H4 (cell line): ENCODE results near the gene PLCB2. TPM values are rescaled to one million over a fixed set of nuclear protein-coding genes. Genes with fewer than 3 reads are reported as not detected.

Experiments used
- DNase-seq: peaks from one replicate; pipeline ENCODE4 v3.0.0-alpha.2; 2015; ENCODE audit warnings: low spot score
- total RNA-seq: library from RNA; depleted of rRNA; stranded (reverse); fragments of >200 nt; shearing (Covaris generic); gene quantifications from 2 replicates; pipeline ENCODE4 v1.2.3, GENCODE V29; 2014

PLCB2 gene
- total RNA-seq, 1 experiment from 2014 or later, result 2.4 TPM

GRCh38 chr15:40303576-40303975, 4.2 kb downstream of the PLCB2 start:
- no peak for DNase-seq

- no peak for DNase-seq
Measured at GRCh38 chr15:40302981-40303380, 4.8 kb downstream of the PLCB2 start.

- no peak for DNase-seq
Measured at GRCh38 chr15:40302288-40302886, 5.3 kb downstream of the PLCB2 start.

GRCh38 chr15:40301467-40302179, 6.1 kb downstream of the PLCB2 start:
- no peak for DNase-seq

- no peak for DNase-seq
Measured at GRCh38 chr15:40300771-40301170, 7.0 kb downstream of the PLCB2 start.

- DNase-seq, result no peak
Measured at GRCh38 chr15:40300367-40300766, 7.4 kb downstream of the PLCB2 start.

GRCh38 chr15:40298216-40298935, 9.4 kb downstream of the PLCB2 start:
- no peak for DNase-seq

GRCh38 chr15:40297356-40297755, 10.4 kb downstream of the PLCB2 start:
- DNase-seq, result no peak

GRCh38 chr15:40296561-40297230, 11.0 kb downstream of the PLCB2 start:
- DNase-seq, result no peak

GRCh38 chr15:40295877-40296560, 11.7 kb downstream of the PLCB2 start:
- no peak for DNase-seq

- DNase-seq, result no peak
Measured at GRCh38 chr15:40295297-40295696, 12.4 kb downstream of the PLCB2 start.

GRCh38 chr15:40293905-40294895, 13.5 kb downstream of the PLCB2 start:
- no peak for DNase-seq

- no peak for DNase-seq
Measured at GRCh38 chr15:40293006-40293405, 14.7 kb downstream of the PLCB2 start.

- no peak for DNase-seq
Measured at GRCh38 chr15:40292246-40292645, 15.5 kb downstream of the PLCB2 start.

GRCh38 chr15:40290918-40291574, 16.7 kb downstream of the PLCB2 start:
- no peak for DNase-seq

- DNase-seq, result no peak
Measured at GRCh38 chr15:40290545-40290917, 17.2 kb downstream of the PLCB2 start.

- no peak for DNase-seq
Measured at GRCh38 chr15:40289140-40289775, 18.5 kb downstream of the PLCB2 start.

- peak; percentile 30 for DNase-seq
Measured at GRCh38 chr15:40287968-40288367, 19.8 kb downstream of the PLCB2 start.

- DNase-seq, result no peak
Measured at GRCh38 chr15:40287505-40287904, 20.2 kb downstream of the PLCB2 start.

GRCh38 chr15:40286794-40287193, 20.9 kb downstream of the PLCB2 start:
- no peak for DNase-seq
